NCI-H510A treated with DMSO at 0.1 percent for 48 hours (cell line): Measurements from ENCODE around the gene SRSF11.

Experiments used
- DNase-seq: peaks from one replicate; lab custom pipeline; 2025; lab: John Stamatoyannopoulos, UW

SRSF11 gene

DNA sequence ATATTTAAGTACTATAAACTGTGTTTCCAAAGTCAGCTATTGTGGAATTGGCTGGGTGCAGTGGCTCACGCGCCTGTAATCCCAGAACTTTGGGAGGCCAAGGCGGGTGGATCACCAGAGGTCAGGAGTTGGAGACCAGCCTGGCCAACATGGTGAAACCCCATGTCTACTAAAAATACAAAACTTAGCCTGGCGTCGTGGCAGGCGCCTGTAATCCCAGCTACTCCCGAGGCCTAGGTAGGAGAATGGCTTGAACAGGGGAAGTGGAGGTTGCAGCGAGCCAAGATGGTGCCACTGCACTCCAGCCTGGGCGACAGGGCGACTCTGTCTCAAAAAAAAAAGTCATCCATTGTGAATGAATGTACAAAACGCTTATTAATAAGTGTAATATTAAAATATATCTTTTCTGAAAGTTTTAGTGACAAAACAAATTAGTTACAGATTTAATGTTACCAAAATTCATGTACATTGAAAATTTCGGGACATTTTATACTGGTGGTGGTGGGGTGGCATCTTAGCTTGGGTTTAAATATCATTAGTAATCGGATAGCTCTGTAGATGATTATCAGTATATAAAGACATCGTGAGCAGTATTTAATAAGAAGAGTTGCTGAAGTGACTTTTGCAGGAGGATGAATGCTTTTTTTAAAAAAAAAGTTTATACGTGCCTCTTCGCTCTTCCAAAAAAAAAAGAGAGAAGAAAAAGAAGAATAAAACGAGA lies 503 bp upstream of the SRSF11 start:
- no peak for DNase-seq

DNA sequence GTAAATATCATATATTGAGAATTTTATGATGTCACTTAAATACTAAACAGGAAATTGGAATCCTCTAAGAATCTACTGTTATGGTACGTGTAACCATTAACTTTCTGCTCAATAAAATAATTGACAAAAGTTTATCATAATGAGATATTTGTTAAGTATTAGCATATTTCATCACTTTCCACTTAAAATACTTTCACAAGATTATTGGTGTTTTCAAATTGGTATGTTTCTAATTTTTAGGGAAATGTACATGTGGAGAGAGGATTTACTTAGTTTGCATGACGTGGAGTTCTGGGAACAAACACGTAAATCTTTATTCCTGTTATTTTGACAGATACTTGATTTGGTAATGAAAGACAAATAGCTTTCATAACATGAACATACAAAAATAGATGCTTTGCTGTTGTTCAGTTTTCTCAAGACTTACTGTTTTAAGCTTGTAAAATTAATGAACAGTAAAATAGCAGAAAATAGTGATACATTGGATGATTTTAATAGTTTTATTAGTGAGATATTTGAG lies 1.6 kb downstream of the SRSF11 start:
- no peak for DNase-seq

DNA sequence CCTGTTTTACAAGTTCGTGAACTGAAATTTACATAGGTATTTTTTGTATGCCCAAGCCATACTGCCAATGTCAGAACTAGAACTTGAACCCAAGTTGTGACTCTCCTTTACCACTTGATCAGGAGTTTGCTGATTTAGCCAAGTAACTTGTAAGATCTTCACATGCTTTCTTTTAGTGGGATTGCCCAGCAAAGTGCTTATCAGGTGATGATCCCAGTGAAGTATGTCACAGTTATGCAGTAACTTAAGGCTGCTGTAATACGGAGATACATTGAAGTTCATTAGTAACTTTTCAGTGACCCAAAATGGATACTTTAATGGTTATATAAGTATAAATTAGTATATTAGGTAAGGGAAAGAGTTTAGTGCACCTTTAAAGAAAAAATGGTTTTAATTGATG lies 3.8 kb downstream of the SRSF11 start:
- DNase-seq: no peak

DNA sequence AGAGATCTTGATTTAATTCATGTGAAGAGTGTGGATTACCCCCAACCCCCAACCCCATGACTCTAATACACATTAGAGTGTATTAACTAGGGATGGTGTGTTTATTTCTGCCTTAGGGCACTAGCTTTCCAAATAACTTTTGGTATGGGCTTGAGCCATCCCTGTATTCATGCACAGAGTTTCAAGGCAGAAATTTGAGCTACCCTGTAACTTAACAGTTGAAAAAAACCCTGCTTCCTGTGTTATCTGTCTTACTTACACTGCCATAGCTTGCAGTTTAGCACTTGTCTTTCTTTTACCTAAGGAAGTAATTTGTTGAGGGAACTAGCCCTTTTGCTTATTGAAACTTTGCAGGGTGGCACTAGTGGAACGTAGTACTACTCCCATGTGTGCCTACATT lies 6.3 kb downstream of the SRSF11 start:
- no peak for DNase-seq

DNA sequence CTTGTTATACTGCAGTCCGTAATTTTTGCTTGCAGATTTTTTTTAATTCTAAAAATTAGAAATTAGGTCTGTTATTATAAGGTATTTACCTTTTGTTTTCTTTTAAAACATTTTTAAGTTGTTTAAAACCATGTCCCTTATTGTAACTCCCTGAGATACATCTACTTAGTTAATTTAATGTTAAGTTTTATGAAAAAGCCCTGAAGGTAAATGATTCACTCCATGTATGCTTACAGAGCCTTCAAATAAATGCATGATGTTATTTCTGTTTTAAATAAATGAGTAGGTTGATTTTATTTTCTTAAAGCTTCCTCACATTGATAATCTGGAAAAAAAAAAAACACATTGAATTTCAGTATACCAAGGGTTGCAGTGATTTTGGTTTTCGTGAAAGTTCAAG lies 7.5 kb downstream of the SRSF11 start:
- no peak for DNase-seq

DNA sequence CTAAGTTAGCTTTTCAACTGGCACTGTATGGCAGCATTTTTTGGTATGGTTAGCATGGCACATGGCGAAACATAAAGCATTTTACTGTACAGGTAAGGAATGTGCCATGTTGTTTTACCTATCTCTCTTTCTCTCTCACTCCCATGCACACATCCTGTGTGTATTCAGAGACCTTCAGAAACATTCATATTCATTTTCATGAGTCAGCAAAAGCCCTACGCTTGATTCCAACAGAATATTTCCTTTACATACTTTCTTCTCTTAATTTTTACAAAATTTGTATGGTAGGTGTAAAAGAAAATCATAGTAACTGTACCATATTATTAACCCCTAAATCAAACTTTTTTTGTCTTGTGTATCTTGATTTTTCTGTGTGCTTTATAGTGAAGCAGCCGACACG lies 10.3 kb downstream of the SRSF11 start:
- DNase-seq: no peak

DNA sequence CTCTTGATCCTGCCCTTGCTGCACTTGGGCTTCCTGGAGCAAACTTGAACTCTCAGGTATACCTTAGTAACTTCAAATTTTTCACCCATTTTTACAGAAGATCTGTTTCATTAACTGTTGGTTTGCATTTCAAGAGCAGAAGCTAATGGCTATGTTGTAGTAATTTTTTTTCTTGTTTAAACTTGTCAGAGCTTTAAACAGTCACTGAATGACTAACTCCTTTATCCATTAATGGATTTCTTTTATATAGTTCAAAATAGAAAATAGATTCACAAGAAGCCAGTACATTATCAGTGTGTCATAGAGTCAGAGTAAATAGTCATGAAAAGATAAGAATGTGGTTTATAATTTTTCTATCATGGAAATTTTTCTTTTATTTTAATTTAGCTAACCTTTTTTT lies 13.6 kb downstream of the SRSF11 start:
- no peak for DNase-seq

DNA sequence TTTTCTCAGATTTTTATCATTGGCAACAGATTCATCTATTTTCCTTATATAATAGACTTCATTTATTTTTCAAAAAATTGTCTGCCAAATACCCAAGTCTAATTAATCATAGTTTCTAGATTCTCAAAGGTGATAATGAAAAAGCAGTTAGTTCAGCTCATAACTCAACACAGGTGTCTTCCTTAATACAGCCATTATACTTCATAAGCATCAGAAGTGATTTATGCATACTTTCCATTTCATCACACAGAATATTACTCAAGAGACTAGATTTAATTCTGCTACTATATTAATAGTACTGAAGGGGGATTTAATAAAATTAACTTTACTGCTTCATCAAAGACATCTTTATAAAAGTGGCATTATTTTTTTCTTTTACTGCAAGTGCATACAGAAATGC lies 18.8 kb downstream of the SRSF11 start:
- DNase-seq: no peak

DNA sequence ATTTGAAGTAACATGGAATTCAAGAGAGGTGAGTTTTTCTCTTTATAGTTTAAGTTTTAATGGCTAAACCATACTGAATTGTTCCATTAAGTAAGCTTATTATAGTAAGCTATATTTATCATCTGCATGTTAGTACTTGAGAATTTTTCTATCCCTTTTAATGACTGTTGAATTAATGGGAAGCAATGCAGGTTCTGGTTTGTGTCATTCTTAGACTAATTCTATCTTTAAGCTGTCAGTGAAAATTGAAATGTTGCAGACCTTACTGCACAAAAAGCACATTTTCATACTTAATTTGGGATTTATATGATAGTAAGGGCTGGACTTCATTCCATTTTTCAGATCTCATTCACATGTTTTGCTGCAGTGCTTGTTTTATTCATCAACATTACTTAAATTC lies 25.9 kb downstream of the SRSF11 start:
- no peak for DNase-seq

DNA sequence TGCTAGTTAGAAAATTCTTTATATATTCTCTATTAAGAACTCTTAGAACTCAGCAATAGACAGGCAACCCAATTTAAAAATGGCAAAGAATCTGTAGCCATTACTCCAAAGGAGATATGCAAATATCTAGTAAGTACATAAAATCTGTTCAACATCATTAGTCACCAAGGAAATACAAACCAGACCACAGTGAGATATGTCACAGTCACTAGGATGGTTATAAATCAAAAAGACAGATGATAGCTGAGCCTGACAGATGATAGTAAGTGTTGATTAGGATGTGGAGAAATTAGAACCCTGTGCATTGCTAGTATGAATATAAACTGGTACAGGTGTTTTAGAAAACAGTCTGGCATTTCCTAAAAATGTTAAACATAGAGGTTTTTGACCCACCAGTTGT lies 26.6 kb downstream of the SRSF11 start:
- no peak for DNase-seq

DNA sequence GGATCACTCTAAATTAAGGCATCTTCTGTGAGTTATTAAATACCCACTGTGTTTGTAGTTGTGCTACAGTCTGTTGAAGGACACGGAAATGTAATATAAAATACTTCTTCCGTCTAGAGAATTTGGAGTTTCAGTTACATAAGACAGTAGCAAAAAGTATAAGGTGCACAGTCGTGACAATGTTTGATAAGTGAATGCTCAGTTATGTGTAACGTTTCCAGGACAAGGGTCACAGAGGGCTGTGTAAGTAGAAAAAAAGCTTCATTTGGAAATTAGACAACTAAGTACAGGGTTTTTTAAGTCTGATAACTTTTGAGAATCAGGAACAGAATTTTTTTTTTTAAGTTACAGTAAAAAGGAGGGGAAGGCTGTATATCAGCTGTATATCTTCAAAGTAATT lies 27.5 kb downstream of the SRSF11 start:
- DNase-seq: no peak

DNA sequence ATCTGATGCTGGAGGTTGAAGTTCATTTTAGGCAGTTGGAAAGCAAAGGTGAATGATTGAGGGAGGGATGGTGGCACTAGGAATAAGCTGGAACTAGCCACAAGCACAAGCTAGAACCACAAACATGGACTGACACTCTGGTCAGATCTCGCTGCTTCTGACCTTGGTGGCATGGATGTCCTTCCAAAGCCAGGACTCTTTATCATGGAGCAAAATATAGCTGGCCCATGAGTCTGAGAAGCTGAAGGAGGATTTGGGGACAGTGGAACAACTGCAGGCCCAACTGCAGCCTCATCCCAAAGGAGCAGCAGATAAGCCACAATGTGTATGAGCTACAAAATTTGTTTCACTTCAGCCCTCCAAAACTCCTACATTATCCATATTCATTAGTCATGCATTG lies 35.5 kb downstream of the SRSF11 start:
- no peak for DNase-seq

DNA sequence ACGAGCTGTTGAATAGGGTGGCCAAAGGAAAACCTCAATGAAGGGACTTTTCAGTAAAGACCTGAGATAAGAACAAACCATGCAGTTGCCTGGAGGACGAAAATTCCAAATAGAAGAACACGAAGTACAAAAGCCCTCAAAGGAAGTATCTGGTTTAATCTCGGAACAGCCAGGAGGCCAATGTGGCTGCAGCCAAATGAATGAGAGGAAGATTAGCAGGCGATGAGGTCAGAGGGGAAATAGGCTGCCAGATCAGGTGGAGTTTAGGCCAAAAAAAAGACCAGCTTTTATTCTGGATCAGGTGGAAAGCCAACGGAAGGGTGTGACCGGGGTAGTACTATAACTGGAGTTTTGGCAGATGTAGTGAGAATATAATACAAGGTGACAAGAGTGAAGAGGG lies 43.7 kb downstream of the SRSF11 start:
- no peak for DNase-seq

DNA sequence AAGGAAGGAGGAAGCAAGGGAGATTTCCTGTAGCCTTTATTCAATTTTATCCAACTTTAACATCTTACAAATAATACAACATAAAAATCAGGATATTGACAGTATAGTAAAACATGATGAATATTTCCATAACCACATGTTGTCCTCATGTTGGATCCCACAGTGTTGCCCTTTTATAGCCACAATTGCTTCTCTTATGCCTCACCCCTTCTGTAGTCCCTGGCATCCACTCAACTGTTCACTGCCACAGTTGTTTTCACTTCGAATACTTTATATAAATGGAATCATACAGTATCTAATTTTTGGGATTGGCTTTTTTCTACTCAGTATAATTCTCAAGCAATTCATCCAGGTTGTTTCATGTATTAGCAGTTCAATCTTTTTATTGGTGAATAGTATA lies 44.8 kb downstream of the SRSF11 start:
- DNase-seq: no peak

DNA sequence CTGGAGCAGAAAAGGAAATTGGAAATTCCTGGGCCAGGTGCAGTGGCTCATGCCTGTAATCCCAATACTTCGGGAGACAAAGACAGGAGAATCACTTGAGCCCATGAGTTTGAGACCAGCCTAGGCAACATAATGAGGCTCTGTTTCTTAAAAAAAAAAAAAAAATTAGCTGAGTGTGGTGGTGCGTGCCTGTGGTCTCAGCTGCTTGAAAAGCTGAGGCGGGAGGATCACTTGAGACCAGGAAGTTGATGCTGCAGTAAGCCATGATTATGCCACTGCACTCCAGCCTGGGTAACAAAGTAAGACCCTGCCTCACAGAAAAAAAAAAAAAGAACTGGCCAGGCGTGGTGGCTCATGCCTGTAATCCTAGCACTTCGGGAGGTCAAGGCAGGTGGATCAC lies 56.7 kb downstream of the SRSF11 start:
- no peak for DNase-seq

DNA sequence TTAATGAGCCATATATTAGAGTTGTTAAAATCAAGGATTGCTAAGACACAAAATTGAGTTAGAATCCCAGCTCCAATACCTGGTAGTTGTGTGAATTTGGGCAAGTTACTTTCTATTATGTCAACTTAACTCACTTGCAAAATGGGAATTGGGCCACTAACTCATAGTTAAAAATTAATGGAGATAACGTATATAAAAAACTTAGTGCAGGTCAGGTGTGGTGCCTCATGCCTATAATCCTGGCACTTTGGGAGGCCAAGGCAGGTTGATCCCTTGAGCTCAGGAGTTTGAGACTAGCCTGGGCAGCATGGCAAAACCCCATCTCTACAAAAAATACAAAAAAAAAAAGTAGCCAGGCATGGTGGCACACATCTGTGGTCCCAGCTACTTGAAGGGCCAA lies 57.5 kb downstream of the SRSF11 start:
- no peak for DNase-seq

DNA sequence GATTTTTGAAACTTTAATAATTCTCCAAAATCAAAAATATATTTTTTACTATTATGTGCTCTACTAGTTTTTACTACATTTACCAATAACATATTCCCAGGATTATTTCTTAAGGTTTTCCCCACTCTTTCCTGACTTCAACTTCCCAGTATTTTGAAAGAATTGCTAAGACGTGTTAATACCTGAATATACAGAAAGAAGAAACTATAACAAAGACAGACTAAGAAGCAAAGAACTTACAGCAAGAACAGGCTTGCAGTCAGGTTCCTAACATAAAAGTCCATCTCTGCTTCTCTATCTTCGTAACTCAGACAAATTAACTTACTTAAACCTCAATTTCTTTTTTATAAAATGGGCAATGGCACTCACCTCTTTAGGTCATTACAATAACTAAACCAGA lies 63.2 kb downstream of the SRSF11 start:
- no peak for DNase-seq

DNA sequence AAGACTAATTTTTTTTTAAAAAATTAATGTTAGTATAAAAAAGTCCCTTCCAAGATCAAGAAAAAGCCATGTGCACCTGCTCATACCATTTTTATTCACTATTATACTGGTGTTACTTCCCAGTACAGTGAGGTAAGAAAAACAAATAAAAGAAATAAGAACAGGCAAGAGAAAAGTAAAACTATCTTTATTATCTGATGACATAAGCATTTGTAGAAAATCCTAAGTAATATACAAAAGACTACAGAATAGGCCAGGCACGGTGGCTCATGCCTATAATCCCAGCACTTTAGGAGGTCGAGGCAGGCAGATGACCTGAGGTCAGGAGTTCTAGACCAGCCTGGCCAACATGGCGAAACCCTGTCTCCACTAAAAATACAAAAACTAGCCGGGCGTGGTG lies 65.3 kb downstream of the SRSF11 start:
- DNase-seq: no peak

DNA sequence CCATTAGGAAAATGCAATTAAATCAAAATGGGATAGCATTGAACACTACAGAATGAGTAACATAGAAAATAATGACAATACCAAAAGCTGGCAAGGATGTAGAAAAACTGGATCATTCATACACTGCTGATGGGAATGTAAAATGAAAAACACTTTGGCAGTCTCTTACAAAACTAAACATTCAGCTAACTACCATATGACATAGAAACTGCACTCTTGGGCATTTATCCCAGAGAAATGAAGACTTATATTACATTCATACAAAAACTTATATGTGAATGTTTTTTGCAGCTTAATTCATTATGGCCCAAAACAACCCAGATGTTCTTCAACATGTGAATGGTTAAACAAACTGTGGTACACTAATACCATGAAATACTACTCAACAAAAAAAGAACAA lies 67.0 kb downstream of the SRSF11 start:
- DNase-seq: no peak

DNA sequence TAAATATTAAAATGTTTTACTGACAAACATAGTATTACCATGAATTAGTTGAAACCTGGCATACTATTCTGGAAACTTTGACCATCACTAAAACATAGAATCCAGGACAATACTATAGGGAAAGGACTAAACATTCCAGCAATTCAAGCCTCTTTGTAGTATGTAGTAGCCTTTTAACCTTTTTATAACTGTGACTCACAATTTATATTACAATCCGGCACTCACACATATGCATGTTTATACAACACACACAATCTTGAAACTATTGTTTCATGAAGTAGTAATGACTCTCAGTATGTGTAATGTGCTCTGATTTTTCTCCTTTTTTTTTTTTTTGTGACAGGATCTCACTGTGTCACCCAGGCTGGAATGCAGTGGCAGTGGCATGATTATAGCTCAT lies 69.0 kb downstream of the SRSF11 start:
- no peak for DNase-seq

DNA sequence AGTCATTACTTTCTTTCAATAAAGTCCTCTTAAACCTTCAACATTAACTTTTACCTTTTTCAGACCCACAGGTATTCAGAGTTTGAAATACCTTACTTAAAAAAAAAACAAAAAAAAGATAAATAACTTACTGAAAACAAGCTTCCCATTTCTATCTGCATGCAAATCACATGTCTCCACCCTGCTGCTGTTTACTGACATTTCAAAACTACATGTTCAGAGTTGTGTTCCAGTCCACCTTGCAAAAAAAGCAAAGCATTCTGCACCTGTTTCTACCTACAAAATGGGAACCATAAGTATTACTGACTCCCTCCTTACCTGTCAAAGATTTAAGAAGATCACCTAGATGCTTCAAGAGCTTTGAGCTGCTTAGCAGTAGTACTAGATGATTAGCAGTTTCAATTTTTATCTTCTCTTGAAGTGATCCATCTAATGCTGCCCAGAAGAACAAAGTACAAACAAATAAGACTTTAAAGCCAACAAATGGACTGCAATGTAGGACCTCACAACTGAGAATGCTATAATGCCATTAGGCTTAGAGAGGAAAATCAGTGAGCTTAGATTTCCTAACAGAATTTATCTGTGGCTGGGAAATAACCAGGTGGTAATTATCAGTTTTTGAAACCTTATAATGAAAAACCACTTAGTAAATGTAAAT lies 72.1 kb downstream of the SRSF11 start:
- no peak for DNase-seq

DNA sequence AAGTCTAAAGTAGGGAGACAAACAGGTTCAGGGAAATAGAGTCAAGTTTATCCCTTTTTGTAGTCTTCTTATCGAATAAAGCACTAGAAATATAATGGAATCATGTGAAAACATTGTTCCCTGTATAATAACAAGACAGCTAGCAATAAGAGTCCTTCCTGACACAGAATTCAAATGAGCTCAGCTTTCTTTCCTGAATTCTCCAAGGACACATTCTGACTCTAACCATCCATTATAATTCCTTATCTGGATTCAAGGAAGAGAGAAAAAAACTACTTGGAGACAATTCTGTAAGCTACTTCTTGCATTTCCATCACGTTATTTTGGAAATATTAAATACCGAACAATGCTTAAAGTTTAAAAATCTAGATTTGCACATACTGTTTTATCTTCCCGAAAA lies 74.6 kb downstream of the SRSF11 start:
- no peak for DNase-seq

DNA sequence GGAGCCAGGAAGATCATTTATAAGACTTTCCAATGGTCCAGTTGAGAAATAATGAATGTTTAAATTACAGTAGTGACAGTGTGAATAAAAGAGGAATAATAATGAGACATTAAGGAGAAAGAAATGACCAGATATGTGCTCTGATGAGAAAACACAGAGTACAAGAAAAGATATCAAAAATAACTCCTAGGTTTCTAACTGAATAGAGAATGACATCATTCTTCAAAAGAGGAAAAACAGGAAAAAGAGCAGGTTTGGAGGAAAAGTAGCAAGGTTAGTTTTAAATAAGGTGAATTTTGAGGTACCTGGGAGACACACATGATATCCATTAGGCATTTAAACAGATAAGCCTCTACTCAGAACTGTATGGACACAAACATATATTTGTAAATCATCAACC lies 78.3 kb downstream of the SRSF11 start:
- no peak for DNase-seq
